Panc1 (cell line): ENCODE data around the gene HS3ST2. TPM values are rescaled to one million over a fixed set of nuclear protein-coding genes. Genes with fewer than 3 reads are reported as not detected.

Source experiments
- ATAC-seq: fragments of 200-7000 bp; cut with Tn5 transposase; 2 replicates; pipeline ENCODE4 v1.9.1; 2020; ENCODE audit warnings: mild to moderate bottlenecking, moderate library complexity
- BruUV-seq: library from RNA; stranded (reverse); fragments of 400-500 nt; replicated peaks from 2 replicates; lab custom pipeline; 2021; lab: Mats Ljungman, UMichigan
- CTCF ChIA-PET: fragments of 300-600 bp; sonication (Branson Sonifier 250); formaldehyde crosslinking; loops from one replicate; lab custom pipeline; 2022; ENCODE audit warnings: antibody characterized with exemption; lab: Charles Lee
- POLR2A ChIA-PET: fragments of 300-600 bp; sonication (Branson Sonifier 250); formaldehyde crosslinking; loops from one replicate; lab custom pipeline; 2022; ENCODE audit warnings: antibody characterized with exemption; lab: Charles Lee
- DNase-seq: peaks from one replicate; pipeline ENCODE4 v3.0.0-alpha.2; 2010; ENCODE audit warnings: low read depth, low spot score
- H3K27ac ChIP-seq: 2 replicates; pipeline ENCODE4 v1.5.1; 2011; ENCODE audit warnings: mild to moderate bottlenecking, low read length, inconsistent platforms
- H3K27me3 ChIP-seq: fragments of 200-500 bp; sonication (Bioruptor generic); 2 replicates; pipeline ENCODE4 v1.6.0; 2014; ENCODE audit warnings: low read length, inconsistent platforms; ENCODE audit not compliant: control insufficient read depth, insufficient read depth
- H3K36me3 ChIP-seq: fragments of 200-500 bp; sonication (Bioruptor generic); 2 replicates; pipeline ENCODE4 v1.5.1; 2014; ENCODE audit warnings: inconsistent platforms, mild to moderate bottlenecking, low read length, moderate library complexity; ENCODE audit not compliant: control insufficient read depth, insufficient read depth
- H3K4me1 ChIP-seq: 2 replicates; pipeline ENCODE4 v1.5.1; 2011; ENCODE audit warnings: inconsistent platforms, mild to moderate bottlenecking, low read length, moderate library complexity; ENCODE audit not compliant: control insufficient read depth, insufficient read depth
- H3K4me3 ChIP-seq, 2 experiments: 2 replicates each; pipeline ENCODE4 v1.5.1; 2011 to 2012; ENCODE audit warnings: low read depth in 2 of 2, low read length in 2 of 2, mild to moderate bottlenecking in 2 of 2, inconsistent platforms in 1 of 2, moderate library complexity in 1 of 2
- H3K9me3 ChIP-seq: fragments of 200-500 bp; sonication (Bioruptor generic); 2 replicates; pipeline ENCODE4 v1.5.1; 2014; ENCODE audit warnings: low read depth, mild to moderate bottlenecking, inconsistent platforms, low read length, moderate library complexity; ENCODE audit not compliant: control insufficient read depth, insufficient read depth
- CTCF ChIP-seq: fragments of 450-650 bp; IDR thresholded peaks from 2 replicates; pipeline ENCODE4 v1.5.1; 2017; ENCODE audit warnings: mild to moderate bottlenecking
- POLR2AphosphoS5 ChIP-seq: IDR thresholded peaks from 2 replicates; pipeline ENCODE4 v1.6.1; 2012; ENCODE audit warnings: mild to moderate bottlenecking, low read depth, low read length, moderate library complexity
- REST ChIP-seq, 2 experiments: IDR thresholded peaks; 2 replicates each; pipeline ENCODE4 v1.6.1; 2011 to 2012; ENCODE audit warnings: low read depth in 2 of 2, control low read depth in 1 of 2, low read length in 1 of 2, mild to moderate bottlenecking in 1 of 2, moderate library complexity in 1 of 2; ENCODE audit not compliant: insufficient read depth in 1 of 2
- SIN3A ChIP-seq: IDR thresholded peaks from 2 replicates; pipeline ENCODE4 v1.6.1; 2012; ENCODE audit warnings: low read depth, mild to moderate bottlenecking, low read length, moderate library complexity, borderline replicate concordance; ENCODE audit not compliant: insufficient read depth
- TCF7L2 ChIP-seq: IDR thresholded peaks from 2 replicates; pipeline ENCODE4 v1.6.1; 2011; ENCODE audit warnings: mild to moderate bottlenecking, low read depth, low read length, inconsistent platforms
- in situ Hi-C: cut with HindIII; loops from 2 replicates; pipeline ENCODE4 v1.10.0; 2016; ENCODE audit warnings: low sequenced_read_pairs, low pct_unique_long_range_greater_than_20kb
- intact Hi-C: fragments of 100-400 bp; cut with micrococcal nuclease; formaldehyde crosslinking; loops from one replicate; pipeline ENCODE4 v1.10.0; 2022; ENCODE audit not compliant: unreplicated experiment
- total RNA-seq: library from RNA; stranded (reverse); gene quantifications from one replicate; pipeline ENCODE4 v1.2.1, GENCODE V29; 2021; ENCODE audit not compliant: unreplicated experiment

The HS3ST2 gene
- total RNA-seq, 1 experiment from 2014 or later = not detected

- ATAC-seq (no peak), DNase-seq (no peak)
- ChIA-PET CTCF (no interaction called here), POLR2A (no interaction called here)
- TF ChIP-seq SIN3A = no peak
- no peak for TF ChIP-seq CTCF
- no peak for TF ChIP-seq REST (IDR thresholded peaks at IDR 0.05; ENCODE audit: insufficient read depth in 1 of 2, low read depth in 2 of 2, low read length in 1 of 2)
- TF ChIP-seq TCF7L2 = no peak
- TF ChIP-seq POLR2AphosphoS5 = no peak
- Histone ChIP-seq H3K27me3 (peaks cover 23% of the 10 kb centered on the region), H3K4me1 (peaks cover 6% of the 10 kb centered on the region; the same call in 1 of the 2 replicates), H3K4me3 (no peak overlapping the region), H3K36me3 (no peaks in the 10 kb centered on the region), H3K9me3 (no peaks in the 10 kb centered on the region), H3K27ac (no peak overlapping the region)
- in situ Hi-C loops (no loop called here), intact Hi-C loops (no loop called here)
- BruUV-seq = no TSS peak
Observed at GRCh38 chr16:22945361-22945760, 131.4 kb downstream of the HS3ST2 start.

- TF ChIP-seq CTCF = no peak
- BruUV-seq = no TSS peak
- DNase-seq (no peak), ATAC-seq (no peak)
- in situ Hi-C loops = no loop called here
- ChIA-PET POLR2A (no interaction called here), CTCF (no interaction called here)
- peaks cover 24% of the 10 kb centered on the region for H3K27me3 ChIP-seq
- peaks cover 6% of the 10 kb centered on the region; the same call in 1 of the 2 replicates for H3K4me1 ChIP-seq
- no peak overlapping the region for H3K4me3 ChIP-seq
- H3K36me3 ChIP-seq = no peaks in the 10 kb centered on the region
- no peak overlapping the region for H3K27ac ChIP-seq
- H3K9me3 ChIP-seq = no peaks in the 10 kb centered on the region
- intact Hi-C loops = no loop called here
Observed at GRCh38 chr16:22946433-22946832, 132.5 kb downstream of the HS3ST2 start.
